NOMO-1 treated with dmso at 0.1 percent for 144 hours (cell line): ENCODE data around the gene SERF2.

Source experiments
- DNase-seq: peaks from one replicate; lab custom pipeline; 2025; ENCODE audit not compliant: unreplicated experiment; lab: John Stamatoyannopoulos, UW

The SERF2 gene

DNA sequence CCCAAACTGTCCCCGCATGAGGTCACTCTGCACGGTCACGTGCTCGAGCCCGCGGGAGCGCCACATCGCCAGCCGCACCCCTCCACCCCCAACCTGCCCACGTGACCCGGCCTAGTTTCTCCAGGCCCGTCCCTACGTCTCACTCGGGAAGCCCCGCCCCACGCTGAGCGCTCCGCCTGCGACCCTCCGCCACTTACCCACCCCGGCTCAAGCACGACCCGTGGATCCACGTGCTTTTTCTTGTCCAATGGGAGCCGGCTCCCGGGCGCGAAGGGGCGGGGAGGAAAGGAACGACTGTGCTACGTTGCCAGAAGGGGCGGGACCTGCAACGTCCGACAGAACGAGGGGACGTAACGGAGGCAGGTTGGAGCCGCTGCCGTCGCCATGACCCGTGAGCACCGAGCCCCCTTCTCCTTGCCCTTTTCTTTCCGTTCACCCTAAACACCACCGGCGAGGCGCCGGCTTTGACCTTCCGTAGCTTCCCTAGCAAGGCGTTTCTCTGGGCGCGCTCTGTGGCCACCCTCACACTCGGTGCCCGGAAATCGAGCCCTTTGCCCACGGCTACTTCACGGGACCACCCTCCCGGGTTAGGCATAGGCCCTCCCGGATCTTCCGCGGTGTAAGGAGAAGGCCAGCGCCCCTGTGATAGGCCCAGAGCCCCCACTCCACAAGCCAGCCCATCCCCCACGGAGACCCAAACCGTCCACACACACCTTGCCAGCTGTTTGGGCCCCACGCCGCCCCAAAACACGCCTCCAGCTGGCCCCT is at the start of gene SERF2:
Gene SERF2 (plus strand): TSS at position 328 of the 768 bp plus-strand sequence. CDS start 57 bp downstream, at position 385.
- peak; percentile 99 for DNase-seq

DNA sequence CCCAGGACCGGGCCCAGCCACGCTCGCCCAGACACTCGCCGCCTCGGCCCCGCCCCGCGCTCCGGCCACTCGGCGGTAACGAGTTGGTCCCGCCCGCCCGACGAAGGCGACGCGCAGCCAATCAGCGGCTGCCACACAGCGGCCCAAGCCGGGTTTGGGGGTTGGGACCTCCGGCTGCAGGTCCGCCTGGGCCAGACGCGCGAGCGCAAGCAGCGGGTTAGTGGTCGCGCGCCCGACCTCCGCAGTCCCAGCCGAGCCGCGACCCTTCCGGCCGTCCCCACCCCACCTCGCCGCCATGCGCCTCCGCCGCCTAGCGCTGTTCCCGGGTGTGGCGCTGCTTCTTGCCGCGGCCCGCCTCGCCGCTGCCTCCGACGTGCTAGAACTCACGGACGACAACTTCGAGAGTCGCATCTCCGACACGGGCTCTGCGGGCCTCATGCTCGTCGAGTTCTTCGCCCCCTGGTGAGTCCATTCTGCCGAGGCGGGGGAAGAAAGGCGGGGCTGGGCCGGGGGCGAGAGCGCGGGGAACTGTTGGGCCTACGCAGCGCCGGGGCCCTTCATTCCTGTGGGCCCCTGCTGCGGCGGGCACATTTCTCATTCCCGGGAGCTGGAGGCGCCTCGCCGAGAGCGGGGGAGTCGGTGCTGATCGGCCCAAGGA is 45.7 kb upstream of the SERF2 start, which contains the start of gene PDIA3:
Gene PDIA3 (plus strand): TSS at position 194 of the 658 bp plus-strand sequence. CDS start 102 bp downstream, at position 296.
- peak; percentile 71 for DNase-seq

DNA sequence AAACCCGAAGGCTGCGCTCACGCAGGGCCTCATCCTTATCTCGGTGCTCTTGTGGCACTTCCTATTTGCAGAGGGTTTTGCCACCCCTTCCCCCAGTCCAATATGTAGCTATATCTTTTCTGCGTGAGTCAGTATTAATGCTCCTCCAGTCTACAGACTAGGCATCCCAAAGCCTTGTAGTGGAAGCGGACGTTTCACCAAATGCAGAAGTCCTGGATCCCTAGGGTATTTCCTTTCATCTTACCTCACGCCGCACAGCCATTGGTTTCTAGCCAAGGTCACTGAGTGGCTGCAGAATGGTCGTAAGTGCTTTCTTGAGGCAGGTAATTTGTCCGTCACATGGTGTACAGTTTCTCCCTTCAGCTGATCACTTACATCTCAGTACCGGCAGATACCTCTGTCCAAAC is 45.2 kb upstream of the SERF2 start:
- peak; percentile 12 for DNase-seq

DNA sequence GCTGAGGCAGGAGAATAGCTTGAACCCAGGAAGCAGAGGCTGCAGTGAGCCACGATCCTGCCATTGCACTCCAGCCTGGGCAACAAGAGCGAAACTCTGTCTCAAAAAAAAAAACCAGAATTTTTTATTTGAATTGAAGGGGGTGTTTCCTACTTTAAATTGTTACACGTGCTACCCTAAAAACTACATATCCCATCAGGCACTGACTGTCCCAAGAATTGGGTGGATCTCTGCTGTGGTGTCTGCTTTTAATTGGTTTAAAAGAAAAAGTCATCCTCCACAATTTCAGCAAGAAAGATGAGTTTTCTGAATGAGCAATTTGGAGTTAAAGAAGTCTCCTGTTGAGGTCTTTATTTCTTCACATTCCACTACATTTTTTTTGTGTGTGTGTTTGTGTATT is 43.7 kb upstream of the SERF2 start:
- no peak for DNase-seq

DNA sequence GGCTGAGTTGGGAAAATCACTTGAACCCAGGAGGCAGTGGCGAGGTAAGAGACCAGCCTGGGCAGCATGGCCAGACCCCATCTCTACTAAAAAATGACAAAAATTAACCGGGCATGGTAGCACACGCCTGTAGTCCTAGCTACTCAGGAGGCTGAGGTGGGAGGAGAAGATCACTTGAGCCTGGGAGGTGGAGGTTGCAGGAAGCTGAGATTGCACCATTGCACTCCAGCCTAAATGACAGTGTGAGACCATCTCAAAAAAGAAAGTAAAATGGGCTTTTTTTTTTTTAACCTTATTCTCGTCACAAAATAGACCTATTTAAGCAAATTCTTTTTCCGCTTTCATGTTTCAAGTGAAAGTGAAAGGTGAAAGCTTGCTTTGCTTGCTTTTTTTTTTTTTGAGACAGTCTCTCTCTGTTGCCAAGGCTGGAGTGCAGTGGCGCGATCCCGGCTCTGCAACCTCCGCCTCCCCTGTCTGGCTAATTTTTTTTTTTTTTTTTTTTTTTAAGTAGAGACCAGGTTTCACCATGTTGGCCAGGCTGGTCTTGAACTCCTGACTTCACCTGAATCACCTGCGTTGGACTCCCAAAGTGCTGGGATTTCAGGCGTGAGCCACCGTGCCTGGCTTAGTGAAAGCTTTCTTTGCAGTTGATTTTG is 42.3 kb upstream of the SERF2 start:
- DNase-seq: no peak

DNA sequence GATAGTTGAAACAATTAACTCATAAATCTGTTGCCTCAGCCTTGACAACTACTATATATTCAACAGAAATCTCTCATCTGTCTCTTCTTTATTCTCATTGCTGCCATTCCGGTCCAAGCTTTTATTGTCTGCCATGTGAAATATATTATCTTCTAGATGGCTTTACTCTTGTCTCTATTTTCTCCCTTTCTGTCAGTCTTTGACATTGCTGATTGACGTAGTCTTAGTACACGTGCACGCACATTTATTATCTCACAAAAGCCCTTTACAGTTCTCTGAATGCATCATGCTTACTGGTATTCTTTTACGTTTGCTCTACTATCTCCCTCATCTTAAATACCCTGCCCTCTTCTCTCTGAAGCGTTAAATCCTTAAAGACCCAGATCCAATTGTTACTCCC is 40.2 kb upstream of the SERF2 start:
- DNase-seq: no peak

DNA sequence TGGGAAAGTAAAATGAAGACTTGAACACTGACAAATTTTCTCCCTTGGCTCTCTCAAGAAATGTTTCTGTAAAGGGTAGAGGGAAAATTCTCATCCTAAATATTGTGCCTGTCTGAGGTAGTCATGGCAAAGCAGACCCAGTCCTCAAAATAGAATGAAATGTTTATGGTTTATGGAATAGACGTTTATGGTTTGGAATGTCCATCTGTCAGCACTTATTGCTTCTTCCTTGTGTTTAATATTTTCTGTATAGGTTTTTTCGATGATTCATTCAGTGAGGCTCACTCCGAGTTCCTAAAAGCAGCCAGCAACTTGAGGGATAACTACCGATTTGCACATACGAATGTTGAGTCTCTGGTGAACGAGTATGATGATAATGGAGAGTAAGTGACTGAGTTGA is 29.3 kb upstream of the SERF2 start:
- no peak for DNase-seq

DNA sequence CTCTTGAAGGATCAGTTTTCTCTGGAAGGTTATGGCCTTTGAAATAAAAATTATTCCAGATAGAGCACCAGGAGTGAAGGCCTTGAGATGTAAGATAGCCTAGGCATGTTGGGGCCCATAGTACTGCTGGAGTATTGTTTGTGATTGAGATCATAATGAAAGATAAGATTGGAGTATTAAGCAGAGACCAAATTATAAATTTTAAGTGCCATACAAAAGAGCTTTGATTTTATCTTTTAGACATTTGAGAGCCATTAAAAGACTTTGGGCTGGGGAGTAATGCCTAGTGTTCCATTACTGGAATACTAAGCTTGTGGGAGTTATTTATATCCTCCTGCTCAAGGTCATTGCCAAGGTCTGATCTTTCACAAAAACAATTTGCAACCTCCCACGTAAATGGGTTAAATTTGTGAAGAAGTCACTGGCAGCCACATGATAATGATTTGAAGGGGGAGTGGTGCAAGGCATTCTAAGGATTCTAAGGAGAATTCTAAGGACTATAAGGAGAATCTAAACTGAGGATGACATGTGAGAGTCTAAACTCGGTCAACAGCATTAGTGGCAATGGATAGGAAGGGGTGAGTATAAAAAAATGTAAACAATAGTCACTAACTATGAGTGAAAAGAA is 28.2 kb upstream of the SERF2 start:
- no peak for DNase-seq

DNA sequence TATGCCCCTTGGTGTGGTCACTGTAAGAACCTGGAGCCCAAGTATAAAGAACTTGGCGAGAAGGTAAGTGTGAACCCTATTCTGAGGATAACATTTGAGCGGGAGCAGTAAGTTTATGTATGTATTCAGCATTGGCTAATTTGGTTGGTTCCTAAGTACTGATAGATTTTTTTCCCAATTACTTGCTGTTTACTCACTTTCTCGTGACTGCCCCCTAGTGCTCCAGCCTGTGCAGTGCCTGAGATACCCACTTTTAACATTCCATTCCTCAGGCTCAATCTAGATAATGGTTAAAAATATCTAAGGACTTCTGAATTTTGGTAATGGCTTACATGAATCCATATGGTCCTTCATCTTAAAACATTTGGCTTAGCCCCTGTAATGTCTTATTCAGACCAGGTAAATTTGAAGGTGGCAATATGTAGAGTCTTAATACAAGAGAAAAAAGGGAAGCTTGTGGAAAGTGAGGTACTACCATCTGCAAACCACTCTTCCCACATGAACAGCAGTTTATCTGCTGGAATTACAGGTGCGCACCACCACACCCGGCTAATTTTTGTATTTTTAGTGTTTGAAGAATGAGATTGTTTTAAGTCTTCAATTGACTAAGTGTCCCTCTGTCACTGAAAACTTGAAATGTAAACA is 22.4 kb upstream of the SERF2 start:
- DNase-seq: peak; percentile 18

DNA sequence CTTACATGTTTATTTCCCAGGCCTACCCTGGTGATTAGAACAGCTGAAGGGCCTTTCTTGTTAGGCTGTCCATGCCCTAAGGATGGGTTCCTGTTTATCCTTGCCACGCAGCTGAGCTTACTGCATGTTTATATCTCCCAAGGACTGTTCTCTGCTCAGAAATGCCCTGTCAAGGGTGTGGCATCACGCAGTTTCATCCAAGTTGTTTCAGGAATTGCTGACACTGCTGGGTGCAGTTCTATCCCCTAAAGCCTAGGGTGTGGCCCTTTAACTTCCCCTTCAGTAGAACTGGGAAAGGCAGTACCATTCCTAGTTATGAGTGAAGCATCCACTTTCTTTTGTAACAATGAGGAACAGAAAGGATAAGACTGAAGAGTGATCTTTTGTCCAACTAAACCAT is 20.3 kb upstream of the SERF2 start:
- DNase-seq: no peak

DNA sequence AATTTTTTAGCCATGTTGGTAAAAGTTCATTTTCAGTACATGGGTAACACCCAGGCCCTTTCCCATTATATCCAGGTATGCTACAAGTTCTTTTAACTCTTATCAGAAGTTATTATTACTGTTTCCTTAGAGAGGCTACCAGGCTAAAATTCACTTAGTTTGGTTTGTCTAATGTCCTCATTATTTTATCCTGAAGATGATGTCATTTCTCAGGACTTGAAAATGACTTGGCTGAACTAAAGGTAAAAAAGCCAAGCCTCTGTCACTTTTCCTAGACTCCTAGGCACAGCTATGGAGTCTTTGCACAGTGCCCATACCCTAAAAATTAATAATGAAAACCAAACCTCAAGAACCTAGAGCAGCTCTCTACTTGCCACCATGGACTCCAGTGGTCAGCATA is 19.5 kb upstream of the SERF2 start:
- no peak for DNase-seq

DNA sequence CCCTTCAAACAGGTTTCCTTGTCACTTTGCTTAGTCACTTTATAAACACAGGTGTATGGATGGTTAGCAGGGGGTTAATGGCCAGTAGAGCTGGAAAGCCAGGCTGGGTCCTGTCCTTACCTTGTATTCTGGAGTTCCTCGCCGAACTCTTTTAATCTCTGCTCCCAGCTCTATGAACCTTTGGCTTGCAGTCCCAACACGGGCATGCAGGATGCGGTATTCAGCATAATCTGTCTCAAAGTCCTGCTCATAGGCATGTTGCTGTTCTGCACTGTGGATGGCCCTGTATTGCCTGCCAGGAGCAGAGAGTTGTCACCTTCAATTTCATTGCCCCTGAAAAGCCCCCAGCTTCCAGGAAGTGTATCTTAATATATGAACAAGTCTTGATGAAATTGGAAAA is 18.1 kb upstream of the SERF2 start:
- no peak for DNase-seq

DNA sequence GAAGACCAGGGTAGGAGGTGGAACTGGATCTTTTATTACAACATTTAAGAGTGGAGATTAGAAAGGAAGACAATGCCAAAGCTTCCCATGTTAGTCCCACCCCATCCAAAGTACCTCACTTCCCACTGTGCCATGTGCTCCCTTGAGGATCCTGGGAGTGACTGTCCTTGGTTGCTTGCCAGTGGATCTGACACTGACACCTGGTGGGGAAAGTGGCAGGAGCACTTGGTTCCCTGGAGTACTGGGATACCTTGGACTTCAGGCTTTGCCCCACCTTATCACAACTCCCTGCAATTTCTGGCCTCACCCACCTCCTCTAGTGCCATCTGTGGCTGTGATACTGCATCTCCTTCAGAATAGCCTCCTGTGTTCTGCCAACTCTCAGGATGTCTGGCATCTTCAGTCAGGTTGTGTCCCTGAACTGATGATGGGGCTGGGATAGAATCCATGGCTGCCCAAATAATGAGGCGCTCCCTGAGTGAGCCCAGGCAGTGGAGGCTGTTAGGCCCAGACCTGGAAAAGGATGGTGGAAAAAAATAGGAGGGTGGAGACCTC is 16.6 kb upstream of the SERF2 start:
- DNase-seq: no peak

DNA sequence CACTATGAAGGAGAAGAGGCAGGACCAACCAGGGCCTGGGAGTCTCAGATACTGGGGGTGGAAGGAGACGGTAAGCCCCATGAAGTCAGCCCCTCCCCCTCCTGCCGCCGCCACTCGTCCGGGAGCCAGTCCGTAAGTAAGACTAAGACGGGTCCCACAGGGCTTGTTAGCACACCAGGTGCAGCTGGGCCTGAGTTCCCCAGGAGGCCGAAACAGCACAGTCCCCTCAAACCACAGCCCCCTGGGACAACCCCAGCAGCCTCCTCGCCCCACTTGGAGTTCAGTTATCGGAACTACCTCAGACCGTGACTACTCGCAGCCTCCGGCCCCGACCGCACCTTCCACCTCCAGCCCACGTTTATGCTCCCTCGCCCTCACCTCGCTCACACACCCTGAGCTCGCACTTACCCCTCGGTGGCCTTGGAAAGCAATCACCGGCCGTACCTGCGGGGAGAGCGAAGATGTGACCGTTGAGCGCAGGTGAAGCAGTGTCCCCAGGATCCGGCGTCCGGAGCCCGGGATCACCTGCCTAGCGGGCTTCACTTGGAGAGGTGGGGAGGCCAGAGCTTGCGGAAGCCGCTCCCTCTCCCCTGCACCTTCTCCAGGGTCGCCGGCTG is 15.9 kb upstream of the SERF2 start:
- no peak for DNase-seq

DNA sequence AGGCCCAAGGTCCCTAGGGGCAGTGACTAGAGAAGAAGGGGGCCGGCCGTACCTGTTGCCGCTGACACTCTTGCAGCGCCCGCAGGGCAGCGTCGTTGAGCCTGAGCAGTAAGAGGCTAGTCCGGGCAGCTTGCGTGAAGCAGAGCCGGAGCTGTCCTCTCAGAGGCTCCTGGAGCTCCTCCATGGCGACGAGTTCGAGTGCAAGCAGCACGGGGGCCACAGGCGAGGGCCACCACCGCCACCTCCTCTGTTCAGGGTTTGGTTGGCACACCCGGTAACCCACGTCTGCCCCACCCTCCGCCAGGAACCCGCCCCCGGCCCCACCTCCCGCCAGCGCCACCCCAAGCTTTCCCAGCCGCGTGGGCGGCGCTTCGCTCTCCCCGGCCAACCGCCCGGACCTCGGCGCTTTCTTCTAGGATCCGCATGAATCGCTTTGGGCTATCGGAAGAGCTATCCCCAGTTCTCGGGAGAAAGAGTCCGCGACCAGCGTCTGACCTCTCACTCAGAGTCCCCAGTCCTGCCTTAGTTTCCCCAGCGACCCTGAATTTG is 15.3 kb upstream of the SERF2 start, which contains the start of gene ELL3:
Gene ELL3 (minus strand): TSS at position 249 of the 549 bp plus-strand sequence. CDS start 65 bp downstream, at position 184.
- DNase-seq: peak; percentile 71

DNA sequence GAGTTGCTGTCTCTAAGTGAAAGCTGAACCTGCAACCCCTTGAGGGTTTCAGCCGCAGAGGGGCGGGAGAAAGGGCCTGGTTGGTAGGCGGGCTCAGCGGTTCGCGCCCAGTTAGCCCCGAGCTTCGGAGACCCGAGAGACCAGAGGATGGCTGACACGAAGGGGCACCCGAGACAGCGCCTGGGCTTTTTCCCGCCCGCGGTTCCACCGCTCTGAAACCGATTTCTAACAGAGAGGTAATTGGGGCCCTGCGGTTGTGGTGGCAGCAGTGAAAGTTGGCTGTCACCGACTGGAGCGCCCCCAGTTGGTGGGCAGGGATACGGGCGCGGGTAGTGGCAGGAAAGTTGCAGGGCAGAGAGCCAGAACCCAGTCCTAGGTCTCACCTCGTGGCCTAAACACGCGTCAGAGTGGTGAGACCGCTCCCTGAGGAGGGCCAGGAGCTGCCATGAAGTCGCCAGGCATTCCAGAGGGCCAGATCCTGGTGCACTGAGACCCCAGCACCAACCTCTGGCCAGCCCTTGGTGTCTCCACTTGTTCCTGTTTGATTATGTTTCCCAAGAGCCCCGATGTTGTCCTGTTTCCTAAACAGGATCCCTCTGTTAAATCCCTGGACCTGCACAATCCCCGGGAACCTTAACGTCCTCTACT is 14.7 kb upstream of the SERF2 start:
- peak; percentile 91 for DNase-seq

DNA sequence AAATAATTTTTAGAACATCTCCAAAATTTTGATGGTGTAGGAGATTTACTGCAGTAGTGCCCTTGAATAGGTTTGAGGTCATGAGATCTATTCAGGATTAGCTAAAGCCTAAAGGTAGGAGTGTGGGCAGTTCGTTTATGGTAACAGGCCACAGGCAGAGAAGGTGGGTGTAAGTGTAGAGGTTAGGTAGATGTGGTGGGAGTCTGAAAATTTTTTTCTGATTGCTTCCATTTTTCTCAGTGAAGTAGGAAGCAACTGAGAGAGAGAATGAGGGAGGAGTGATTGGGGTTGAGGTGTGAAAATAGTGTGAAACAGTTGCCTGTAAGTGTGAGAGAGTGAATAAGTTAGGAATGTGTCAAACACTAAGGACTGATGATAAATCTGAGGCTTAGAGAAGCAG is 13.1 kb upstream of the SERF2 start:
- no peak for DNase-seq

DNA sequence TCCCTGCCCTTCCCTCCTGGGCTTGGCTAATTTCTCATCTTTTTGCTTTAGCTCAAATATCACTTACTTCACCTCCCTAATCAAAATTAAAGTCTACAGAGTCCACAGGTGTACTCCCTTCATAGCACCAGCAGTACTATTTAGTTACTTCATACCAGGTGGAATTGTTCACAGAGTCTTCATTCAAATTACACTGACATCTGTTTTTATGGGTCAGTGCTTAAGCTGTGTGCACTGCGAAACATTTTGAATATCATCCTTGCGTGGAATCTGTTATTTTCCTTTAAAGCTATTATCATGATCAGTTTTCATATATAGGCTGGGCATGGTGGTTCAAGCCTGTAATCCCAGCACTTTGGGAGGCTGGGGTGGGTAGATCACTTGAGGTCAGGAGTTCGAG is 2.7 kb upstream of the SERF2 start:
- no peak for DNase-seq

DNA sequence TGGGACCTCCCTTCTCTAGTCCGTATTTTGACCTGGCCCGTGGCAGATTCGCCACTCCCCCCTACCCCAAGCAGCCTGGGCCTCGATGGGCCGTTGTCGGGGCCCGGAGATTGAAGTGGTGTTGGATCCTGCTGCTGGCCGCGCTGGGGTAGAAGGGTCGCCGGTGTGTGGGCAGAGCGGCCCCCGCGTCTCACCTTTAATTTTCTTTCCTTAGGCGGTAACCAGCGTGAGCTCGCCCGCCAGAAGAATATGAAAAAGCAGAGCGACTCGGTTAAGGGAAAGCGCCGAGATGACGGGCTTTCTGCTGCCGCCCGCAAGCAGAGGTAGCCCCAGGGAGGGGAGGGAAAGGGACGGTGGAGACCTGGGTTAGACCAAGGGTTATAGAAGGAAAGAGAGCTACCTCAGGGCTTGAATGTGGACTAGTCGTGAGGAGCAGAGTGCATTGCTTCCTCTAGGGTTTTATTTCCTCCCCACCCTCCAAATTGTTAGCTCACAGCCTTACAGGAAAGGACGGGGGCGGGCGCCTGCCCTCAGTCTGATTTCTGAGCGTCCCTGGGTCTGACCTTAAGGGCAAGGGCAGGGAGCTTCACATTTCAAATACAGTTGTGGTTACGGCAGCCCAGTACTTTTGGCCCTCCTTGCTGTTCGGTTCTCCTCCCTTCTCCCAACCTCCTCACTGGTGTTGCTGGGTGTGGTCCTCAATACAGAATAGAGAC is 799 bp downstream of the SERF2 start:
- DNase-seq: no peak
